ENCODE measurements around the gene ERAP2.

Gene ERAP2

GRCh38 chr5:96901384-96901783 is 25.1 kb downstream of the ERAP2 start:
- DNase-seq (no peak), ATAC-seq (peak; percentile 22)
- peaks cover 51% of the 10 kb centered on the region for H3K36me3 Mint-ChIP-seq (ENCODE audit: low read depth)
- peaks cover 23% of the 10 kb centered on the region for H3K4me1 Mint-ChIP-seq
- no peaks in the 10 kb centered on the region for H3K9me3 Mint-ChIP-seq
- H3K27me3 Mint-ChIP-seq: no peaks in the 10 kb centered on the region
- no peak overlapping the region for H3K27ac Mint-ChIP-seq
- H3K4me3 Mint-ChIP-seq: no peak overlapping the region

- DNase-seq (no peak), ATAC-seq (no peak)
- Mint-ChIP-seq H3K9me3 (no peaks in the 10 kb centered on the region), H3K4me3 (no peak overlapping the region), H3K27ac (no peak overlapping the region), H3K27me3 (no peaks in the 10 kb centered on the region), H3K36me3 (ENCODE audit: low read depth) (peaks cover 51% of the 10 kb centered on the region), H3K4me1 (peaks cover 19% of the 10 kb centered on the region)
These were observed 25.5 kb downstream of the ERAP2 start for GRCh38 chr5:96901841-96902240.

- no peaks in the 10 kb centered on the region for H3K27me3 Mint-ChIP-seq
- no peak overlapping the region for H3K27ac Mint-ChIP-seq
- DNase-seq: no peak
- H3K4me1 Mint-ChIP-seq: peaks cover 13% of the 10 kb centered on the region
- no peak overlapping the region for H3K4me3 Mint-ChIP-seq
- H3K9me3 Mint-ChIP-seq: no peaks in the 10 kb centered on the region
- H3K36me3 Mint-ChIP-seq (ENCODE audit: low read depth): peaks cover 47% of the 10 kb centered on the region
- ATAC-seq: no peak
These were observed 26.6 kb downstream of the ERAP2 start for GRCh38 chr5:96902876-96903275.

- DNase-seq (no peak), ATAC-seq (no peak)
- H3K27ac Mint-ChIP-seq: no peak overlapping the region
- H3K36me3 Mint-ChIP-seq (ENCODE audit: low read depth): peaks cover 47% of the 10 kb centered on the region
- no peak overlapping the region for H3K4me3 Mint-ChIP-seq
- H3K4me1 Mint-ChIP-seq: peaks cover 13% of the 10 kb centered on the region
- H3K9me3 Mint-ChIP-seq: no peaks in the 10 kb centered on the region
- no peaks in the 10 kb centered on the region for H3K27me3 Mint-ChIP-seq
These were observed 27.0 kb downstream of the ERAP2 start for GRCh38 chr5:96903300-96903699.

GRCh38 chr5:96904054-96904931 is 28.0 kb downstream of the ERAP2 start:
- Mint-ChIP-seq H3K9me3 (no peaks in the 10 kb centered on the region), H3K36me3 (ENCODE audit: low read depth) (peaks cover 46% of the 10 kb centered on the region), H3K4me3 (no peak overlapping the region), H3K27me3 (no peaks in the 10 kb centered on the region), H3K4me1 (peaks cover 11% of the 10 kb centered on the region), H3K27ac (no peak overlapping the region)
- DNase-seq (no peak), ATAC-seq (no peak)

- H3K4me1 Mint-ChIP-seq: peaks cover 11% of the 10 kb centered on the region
- no peaks in the 10 kb centered on the region for H3K9me3 Mint-ChIP-seq
- DNase-seq (no peak), ATAC-seq (no peak)
- no peaks in the 10 kb centered on the region for H3K27me3 Mint-ChIP-seq
- H3K4me3 Mint-ChIP-seq: no peak overlapping the region
- no peak overlapping the region for H3K27ac Mint-ChIP-seq
- peaks cover 44% of the 10 kb centered on the region for H3K36me3 Mint-ChIP-seq (ENCODE audit: low read depth)
These were observed 29.6 kb downstream of the ERAP2 start for GRCh38 chr5:96905864-96906263.

GRCh38 chr5:96909003-96909402 is 32.7 kb downstream of the ERAP2 start:
- Mint-ChIP-seq H3K27ac (no peak overlapping the region), H3K4me1 (peaks cover 5% of the 10 kb centered on the region), H3K9me3 (no peaks in the 10 kb centered on the region), H3K36me3 (ENCODE audit: low read depth) (peaks cover 34% of the 10 kb centered on the region), H3K4me3 (no peak overlapping the region), H3K27me3 (no peaks in the 10 kb centered on the region)
- DNase-seq: no peak
- no peak for ATAC-seq

- peaks cover 7% of the 10 kb centered on the region for H3K4me1 Mint-ChIP-seq
- no peaks in the 10 kb centered on the region for H3K9me3 Mint-ChIP-seq
- no peak for DNase-seq
- peaks cover 34% of the 10 kb centered on the region for H3K36me3 Mint-ChIP-seq (ENCODE audit: low read depth)
- ATAC-seq: no peak
- H3K27me3 Mint-ChIP-seq: no peaks in the 10 kb centered on the region
- H3K4me3 Mint-ChIP-seq: no peak overlapping the region
- no peak overlapping the region for H3K27ac Mint-ChIP-seq
These were observed 33.1 kb downstream of the ERAP2 start for GRCh38 chr5:96909435-96909834.

GRCh38 chr5:96911139-96911538 is 34.8 kb downstream of the ERAP2 start:
- Mint-ChIP-seq H3K27me3 (no peaks in the 10 kb centered on the region), H3K27ac (no peak overlapping the region), H3K4me3 (no peak overlapping the region), H3K36me3 (ENCODE audit: low read depth) (peaks cover 34% of the 10 kb centered on the region), H3K4me1 (peaks cover 5% of the 10 kb centered on the region), H3K9me3 (no peaks in the 10 kb centered on the region)
- DNase-seq (no peak), ATAC-seq (no peak)

GRCh38 chr5:96913233-96913632 is 36.9 kb downstream of the ERAP2 start:
- peaks cover 5% of the 10 kb centered on the region for H3K4me1 Mint-ChIP-seq
- ATAC-seq (no peak), DNase-seq (no peak)
- H3K9me3 Mint-ChIP-seq: no peaks in the 10 kb centered on the region
- H3K4me3 Mint-ChIP-seq: no peak overlapping the region
- H3K36me3 Mint-ChIP-seq (ENCODE audit: low read depth): peaks cover 41% of the 10 kb centered on the region
- H3K27ac Mint-ChIP-seq: no peak overlapping the region
- no peaks in the 10 kb centered on the region for H3K27me3 Mint-ChIP-seq

- H3K4me3 Mint-ChIP-seq: no peak overlapping the region
- peaks cover 45% of the 10 kb centered on the region for H3K4me1 Mint-ChIP-seq
These were observed 43.5 kb downstream of the ERAP2 start for GRCh38 chr5:96919754-96920197.

GRCh38 chr5:96920744-96921355 is 44.5 kb downstream of the ERAP2 start:
- H3K4me3 Mint-ChIP-seq: no peak overlapping the region
- peak overlapping the region; percentile 32 for H3K27ac Mint-ChIP-seq
- peaks cover 54% of the 10 kb centered on the region for H3K4me1 Mint-ChIP-seq
- no peak for ATAC-seq
- peaks cover 27% of the 10 kb centered on the region for H3K36me3 Mint-ChIP-seq (ENCODE audit: low read depth)
- DNase-seq: no peak
- no peaks in the 10 kb centered on the region for H3K27me3 Mint-ChIP-seq
- no peaks in the 10 kb centered on the region for H3K9me3 Mint-ChIP-seq

More at GRCh38 chr5:96919754-96920197, 43.5 kb downstream of the ERAP2 start:
- Mint-ChIP-seq H3K27ac (peak overlapping the region; percentile 70), H3K36me3 (ENCODE audit: low read depth) (peaks cover 32% of the 10 kb centered on the region), H3K9me3 (no peaks in the 10 kb centered on the region), H3K27me3 (no peaks in the 10 kb centered on the region)
- ATAC-seq: peak; percentile 91
- DNase-seq: no peak

- Mint-ChIP-seq H3K9me3 (no peaks in the 10 kb centered on the region), H3K27me3 (no peaks in the 10 kb centered on the region), H3K36me3 (ENCODE audit: low read depth) (peaks cover 18% of the 10 kb centered on the region), H3K4me3 (no peak overlapping the region), H3K4me1 (peaks cover 59% of the 10 kb centered on the region), H3K27ac (peak overlapping the region; percentile 67)
- ATAC-seq (no peak), DNase-seq (no peak)
These were observed 46.4 kb downstream of the ERAP2 start for GRCh38 chr5:96922499-96923244.

GRCh38 chr5:96924016-96924443 is 47.7 kb downstream of the ERAP2 start:
- H3K27me3 Mint-ChIP-seq: no peaks in the 10 kb centered on the region
- peaks cover 14% of the 10 kb centered on the region for H3K36me3 Mint-ChIP-seq (ENCODE audit: low read depth)
- H3K4me3 Mint-ChIP-seq: no peak overlapping the region
- no peaks in the 10 kb centered on the region for H3K9me3 Mint-ChIP-seq
- peak overlapping the region; percentile 26 for H3K27ac Mint-ChIP-seq
- peak; percentile 41 for ATAC-seq
- peaks cover 58% of the 10 kb centered on the region for H3K4me1 Mint-ChIP-seq
- no peak for DNase-seq

All from activated naive CD8-positive, alpha-beta T cell treated with anti-CD3 and anti-CD28 coated beads, Interleukin-2, amount 50 U/mL, for 24 hours (primary cell).